Brain microvascular endothelial cell (primary cell): ENCODE results near the gene FUOM.
A peak's percentile ranks its signal among the peaks of the same experiment; 100 is the strongest.

Experiments
- DNase-seq: peaks from one replicate; pipeline ENCODE4 v3.0.0-alpha.2; 2020
- H3K27ac ChIP-seq: fragments of 250-450 bp; sonication (Bioruptor Pico); 2 replicates; pipeline ENCODE4 v1.5.1; 2020; ENCODE audit warnings: mild to moderate bottlenecking, moderate library complexity
- H3K27me3 ChIP-seq: fragments of 250-450 bp; sonication (Bioruptor Pico); replicated peaks from 2 replicates; pipeline ENCODE4 v1.5.1; 2020; ENCODE audit warnings: mild to moderate bottlenecking
- H3K36me3 ChIP-seq: fragments of 250-450 bp; sonication (Bioruptor Pico); replicated peaks from 2 replicates; pipeline ENCODE4 v1.5.1; 2020; ENCODE audit warnings: mild to moderate bottlenecking
- H3K4me3 ChIP-seq: 2 replicates; pipeline ENCODE4 v1.5.1; 2011; ENCODE audit warnings: low read depth, mild to moderate bottlenecking, control low read depth, low read length, moderate library complexity
- CTCF ChIP-seq: IDR thresholded peaks from 2 replicates; pipeline ENCODE4 v1.5.1; 2011; ENCODE audit warnings: low read depth, mild to moderate bottlenecking, moderate library complexity, low read length, control low read depth, inconsistent platforms; ENCODE audit errors: missing control alignments
- in situ Hi-C: cut with HindIII; loops from 2 replicates; pipeline ENCODE4 v1.10.0; 2017; ENCODE audit warnings: low sequenced_read_pairs, low pct_ligation_motif_present

FUOM gene

GRCh38 chr10:133328358-133329343, 29.2 kb downstream of the FUOM start:
- no peak for TF ChIP-seq CTCF
- in situ Hi-C loops: no loop called here
- peaks cover 28% of the 10 kb centered on the region for H3K27me3 ChIP-seq

DNA sequence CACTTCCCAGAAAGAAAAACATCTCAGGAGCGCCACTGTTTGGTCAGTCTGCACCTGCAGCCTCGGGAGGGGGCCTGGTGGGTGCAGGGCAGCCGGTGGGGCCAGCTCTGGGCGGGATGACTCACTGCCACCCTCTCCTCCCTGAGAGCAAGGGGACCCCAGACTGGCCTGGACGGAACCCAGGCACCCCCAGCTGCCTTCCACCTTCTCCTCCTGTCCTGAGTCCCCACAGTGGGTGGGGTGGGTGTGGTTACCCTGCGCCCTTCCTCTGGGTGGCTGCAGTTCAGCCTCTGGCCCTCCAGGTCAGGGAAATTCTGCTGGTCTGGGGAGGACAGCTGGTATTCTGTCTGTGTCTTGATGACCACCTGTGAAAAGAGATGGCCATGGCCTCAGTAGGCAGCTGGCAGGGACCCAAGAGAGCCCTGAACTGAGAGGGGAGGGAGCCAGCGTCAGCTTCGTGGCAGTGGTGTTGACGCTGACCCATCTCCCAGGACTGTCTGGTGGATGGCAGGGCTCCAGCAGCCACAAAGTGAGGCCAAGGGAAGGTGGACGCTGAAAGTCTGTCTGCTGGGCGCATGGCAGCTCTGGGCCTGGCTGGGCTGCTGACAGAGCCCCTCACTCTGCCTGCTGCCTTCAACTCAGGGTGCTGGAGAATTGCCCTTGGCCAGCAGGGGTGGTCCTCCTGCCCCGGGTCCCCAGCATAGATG, 30.0 kb downstream of the FUOM start:
- no peaks in the 10 kb centered on the region for H3K36me3 ChIP-seq
- H3K4me3 ChIP-seq: no peak overlapping the region
- in situ Hi-C loops: no loop called here
- H3K27me3 ChIP-seq: peaks cover 28% of the 10 kb centered on the region
- no peak for DNase-seq
- TF ChIP-seq CTCF: no peak
- no peak overlapping the region for H3K27ac ChIP-seq

More at GRCh38 chr10:133328358-133329343, 29.2 kb downstream of the FUOM start:
- Histone ChIP-seq H3K27ac (no peak overlapping the region), H3K36me3 (no peaks in the 10 kb centered on the region), H3K4me3 (no peak overlapping the region)
- no peak for DNase-seq

DNA sequence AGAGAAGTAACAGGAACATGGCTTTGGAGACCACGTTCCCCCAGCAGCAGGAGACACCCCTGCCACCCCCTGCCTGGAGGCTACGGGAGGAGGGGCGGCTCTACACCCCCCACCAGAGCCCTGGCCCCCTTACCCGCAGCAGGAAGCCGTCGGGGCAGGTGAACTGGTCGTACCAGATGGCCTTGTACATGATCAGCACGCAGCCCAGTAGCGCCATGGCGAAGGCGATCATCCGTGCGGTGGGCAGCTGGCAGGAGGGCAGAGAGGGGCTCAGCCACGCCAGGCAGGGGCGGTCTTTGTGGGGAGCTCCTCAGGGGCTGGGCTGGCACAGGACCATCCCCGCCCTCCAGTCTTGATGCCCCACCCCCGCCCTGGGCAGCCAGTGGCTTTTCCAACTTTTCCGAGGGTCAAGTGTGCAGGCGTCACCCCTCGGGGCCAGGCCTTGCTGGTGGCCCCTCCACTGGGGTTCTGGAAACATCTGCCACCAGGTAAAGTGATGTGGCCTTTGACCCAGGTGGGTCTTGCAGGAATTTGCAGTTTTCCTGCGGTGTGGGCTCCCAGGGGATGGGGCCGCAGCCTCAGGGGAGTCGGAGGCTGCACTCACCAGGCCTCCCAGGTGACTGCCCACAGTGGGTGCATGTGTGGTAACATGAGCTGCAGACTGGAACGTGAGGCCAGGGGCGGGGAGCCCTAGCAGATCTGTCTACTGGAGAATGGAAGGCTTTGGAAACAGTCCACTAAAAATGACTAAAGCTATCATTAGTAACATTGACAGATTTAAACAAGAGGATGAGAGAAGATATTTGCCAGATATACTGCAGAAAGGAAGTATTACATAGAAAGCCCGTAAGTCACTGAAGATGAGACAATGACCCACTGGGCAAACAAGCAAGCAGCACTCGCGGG, 30.8 kb downstream of the FUOM start:
- H3K36me3 ChIP-seq: no peaks in the 10 kb centered on the region
- H3K27me3 ChIP-seq: peaks cover 28% of the 10 kb centered on the region
- no peak for DNase-seq
- no peak for TF ChIP-seq CTCF
- in situ Hi-C loops: no loop called here
- H3K4me3 ChIP-seq: no peak overlapping the region
- H3K27ac ChIP-seq: no peak overlapping the region

- Histone ChIP-seq H3K4me3 (peak overlapping the region; percentile 31), H3K27me3 (peaks cover 28% of the 10 kb centered on the region)
Observed at GRCh38 chr10:133326223-133326551, 31.6 kb downstream of the FUOM start.

More at GRCh38 chr10:133326223-133326551, 31.6 kb downstream of the FUOM start:
- Histone ChIP-seq H3K36me3 (no peaks in the 10 kb centered on the region), H3K27ac (no peak overlapping the region)
- in situ Hi-C loops: no loop called here
- no peak for TF ChIP-seq CTCF
- no peak for DNase-seq
